GM12878 (cell line): ENCODE data around the gene IL17RA. TPM values are rescaled to one million over a fixed set of nuclear protein-coding genes. Genes with fewer than 3 reads are reported as not detected.

ENCODE experiments used
- IRF5 ChIP-seq: fragments of 450-650 bp; IDR thresholded peaks from 2 replicates; pipeline ENCODE4 v1.6.1; 2017; ENCODE audit warnings: borderline replicate concordance
- KLF5 ChIP-seq: fragments of 450-650 bp; IDR thresholded peaks from 2 replicates; pipeline ENCODE4 v1.6.1; 2014; ENCODE audit warnings: mild to moderate bottlenecking; ENCODE audit not compliant: partially characterized antibody
- MAX ChIP-seq: IDR thresholded peaks from 2 replicates; pipeline ENCODE4 v1.6.1; 2012; ENCODE audit warnings: low read depth, low read length, improper control_type of control experiment
- NR2C1 ChIP-seq: fragments of 450-650 bp; IDR thresholded peaks from 2 replicates; pipeline ENCODE4 v1.6.1; 2017; ENCODE audit warnings: antibody characterized with exemption, mild to moderate bottlenecking, moderate library complexity
- PBX3 ChIP-seq: IDR thresholded peaks from 2 replicates; pipeline ENCODE4 v1.6.1; 2011; ENCODE audit warnings: mild to moderate bottlenecking, low read depth, low read length, moderate library complexity; ENCODE audit not compliant: insufficient replicate concordance
- USF1 ChIP-seq: IDR thresholded peaks from 2 replicates; pipeline ENCODE4 v1.6.1; 2011; ENCODE audit warnings: borderline replicate concordance, low read depth, mild to moderate bottlenecking, moderate library complexity, mixed read lengths, low read length; ENCODE audit not compliant: insufficient read depth; ENCODE audit errors: extremely low read length
- ZBTB4 ChIP-seq: fragments of 450-650 bp; formaldehyde crosslinking; IDR thresholded peaks from 2 replicates; pipeline ENCODE4 v1.4.0; 2022; ENCODE audit warnings: mild to moderate bottlenecking, moderate library complexity
- polyA plus RNA-seq, 11 experiments: library from polyadenylated mRNA; depleted of rRNA in 4 of 11; unstranded in 6 of 11; stranded (reverse) in 5 of 11; fragments of >200 nt; fragmentation: Nextera tagmentation in 4 of 11; fragmentation: Illumina TruSeq in 1 of 11; extraction: Ambion mirVana in 4 of 11; extraction: Trizol in 1 of 11; gene quantifications; 1 replicate in 1 of 11; 2 replicates in 10 of 11; pipeline versions ENCODE4 v1.2.1 to v1.2.3, GENCODE V29; 2011 to 2016; ENCODE audit warnings: inconsistent platforms in 2 of 11, missing spikeins in 2 of 11, low read depth in 1 of 11
- total RNA-seq, 4 experiments: library from RNA; depleted of rRNA in 3 of 4; stranded (reverse); fragments of >200 nt in 3 of 4; fragmentation: Illumina TruSeq in 1 of 4; extraction: Trizol in 1 of 4; gene quantifications; 2 replicates each; pipeline versions ENCODE4 v1.2.1 to v1.2.3, GENCODE V29; 2013 to 2021

IL17RA gene
- total and polyA plus RNA-seq, 10 of the 15 experiments (the other 5 are each of a cell fraction or from before 2014, with no cell fraction given): 0.71 to 10.2 (median 4.2) TPM

GRCh38 chr22:17116572-17117330 lies 32.0 kb downstream of the IL17RA start (continued):
- TF ChIP-seq IRF5 (no peak), ZBTB4 (no peak), NR2C1 (no peak), KLF5 (no peak), PBX3 (no peak), MAX (no peak), USF1 (no peak)
